Ovary (tissue), 9 donors: ENCODE measurements around the gene DLK2. TPM values are rescaled to one million over a fixed set of nuclear protein-coding genes. Genes with fewer than 3 reads are reported as not detected.

Experiments used
- microRNA-seq, 3 donors: library from miRNA; unstranded; fragments of <30 nt; microRNA quantifications; one replicate each; pipeline versions ENCODE4 to v1.2.0, GENCODE V29; 2019 to 2020
- polyA plus RNA-seq, 2 donors: library from polyadenylated mRNA; stranded (reverse); fragments of 200-250 nt in 1 of 2; fragments of 350-450 nt in 1 of 2; fragmentation: Illumina TruSeq in 1 of 2; extraction: RNeasy Lipid Tissue Mini Kit (QIAGEN cat#74804) in 1 of 2; gene quantifications; one replicate each; pipeline ENCODE4 v1.2.3, GENCODE V29; 2013 to 2014
- small RNA-seq: library from RNA; depleted of rRNA; stranded (forward); fragments of <200 nt; gene quantifications from one replicate; pipeline ENCODE3, GENCODE V24; 2016
- total RNA-seq, 7 donors: library from RNA; depleted of rRNA in 2 of 7; stranded (reverse); fragments of >200 nt in 2 of 7; fragmentation: NEBNext Ultra II Directional in 3 of 7; extraction: Animal tissue kit (Norgen Biotek cat#: 25700) in 3 of 7; gene quantifications; one replicate each; pipeline versions ENCODE4 v1.1.0 to v1.2.4, GENCODE V29; 2016 to 2023
- donor health status: DM: no; HTN: no; CAD: no; lungs with moderate emphysema.
- donor health status: DM: no; HTN: no; CAD: no.
- donor health status: Bipolar disorder and iron deficiency.
- donor health status: DM: yes; HTN: yes; CAD: no.
- donor health status: DM: no; HTN: no; CAD: no.
- donor health status: DM: yes; HTN: yes; CAD: no.

DLK2 gene
- total and polyA plus RNA-seq, 9 donors = 0.18 to 6.0 (median 0.92) TPM

Small RNA genes within 50 kb of the gene (microRNA-seq; reads per million reads assigned to microRNA genes)
- gene MIR6780B = 0.18 to 0.63 (median 0.38) reads per million in 3 donors

Small RNA genes within 50 kb of the gene (small RNA-seq; reads per million reads assigned to genes)
- not detected for gene MIR6780B
- gene RNU6-1113P = not detected

Other genes with a start within 250 kb of the DLK2 start
- 100 to 1,000 TPM in 1 of 7 donors, 10 to 100 TPM in 6; 25.0 to 120 (median 44.7) TPM for gene DNPH1, start 226.1 kb downstream of the DLK2 start, total RNA-seq
- 10 to 100 TPM; 13.6 to 55.5 TPM for gene DNPH1, start 226.1 kb downstream of the DLK2 start, polyA plus RNA-seq
- under 1 TPM in 2 of 7 donors, not detected in 5; 0.03 to 0.11 TPM for gene TTBK1, start 212.1 kb downstream of the DLK2 start, total RNA-seq
- gene TTBK1, start 212.1 kb downstream of the DLK2 start, polyA plus RNA-seq = under 1 TPM in 1 of 2 donors, not detected in 1; 0.06 TPM
- gene SLC22A7, start 157.3 kb downstream of the DLK2 start, total RNA-seq = under 1 TPM in 1 of 7 donors, not detected in 6; 0.36 TPM
- gene SLC22A7, start 157.3 kb downstream of the DLK2 start, polyA plus RNA-seq = not detected
- gene CRIP3, start 146.7 kb downstream of the DLK2 start, total RNA-seq = 1 to 10 TPM in 6 of 7 donors, under 1 TPM in 1; 0.80 to 2.6 (median 1.6) TPM
- 1 to 10 TPM; 1.7 to 1.8 TPM for gene CRIP3, start 146.7 kb downstream of the DLK2 start, polyA plus RNA-seq
- 10 to 100 TPM; 11.4 to 26.0 (median 19.9) TPM for gene ZNF318, start 85.9 kb downstream of the DLK2 start, total RNA-seq
- 10 to 100 TPM in 1 of 2 donors, 1 to 10 TPM in 1; 8.3 to 17.4 TPM for gene ZNF318, start 85.9 kb downstream of the DLK2 start, polyA plus RNA-seq
- 10 to 100 TPM; 11.7 to 34.9 (median 27.0) TPM for gene ABCC10, start 28.0 kb downstream of the DLK2 start, total RNA-seq
- 10 to 100 TPM in 1 of 2 donors, 1 to 10 TPM in 1; 8.9 to 21.1 TPM for gene ABCC10, start 28.0 kb downstream of the DLK2 start, polyA plus RNA-seq
- 10 to 100 TPM; 21.8 to 44.8 (median 34.5) TPM for gene TJAP1, start 22.0 kb upstream of the DLK2 start, total RNA-seq
- 10 to 100 TPM; 12.9 to 29.8 TPM for gene TJAP1, start 22.0 kb upstream of the DLK2 start, polyA plus RNA-seq
- 1 to 10 TPM; 1.1 to 4.8 (median 2.0) TPM for gene LRRC73, start 54.8 kb upstream of the DLK2 start, total RNA-seq
- gene LRRC73, start 54.8 kb upstream of the DLK2 start, polyA plus RNA-seq = under 1 TPM; 0.13 to 0.30 TPM
- gene YIPF3, start 61.4 kb upstream of the DLK2 start, total RNA-seq = 10 to 100 TPM; 47.0 to 81.8 (median 71.4) TPM
- gene YIPF3, start 61.4 kb upstream of the DLK2 start, polyA plus RNA-seq = 100 to 1,000 TPM; 107 to 143 TPM
- 10 to 100 TPM; 18.1 to 48.6 (median 32.0) TPM for gene POLR1C, start 61.5 kb upstream of the DLK2 start, total RNA-seq
- gene POLR1C, start 61.5 kb upstream of the DLK2 start, polyA plus RNA-seq = 10 to 100 TPM; 29.3 to 33.7 TPM
- 10 to 100 TPM in 6 of 7 donors, 1 to 10 TPM in 1; 9.8 to 41.8 (median 27.6) TPM for gene XPO5, start 120.5 kb upstream of the DLK2 start, total RNA-seq
- 10 to 100 TPM in 1 of 2 donors, 1 to 10 TPM in 1; 6.8 to 24.5 TPM for gene XPO5, start 120.5 kb upstream of the DLK2 start, polyA plus RNA-seq
- 10 to 100 TPM in 3 of 7 donors, 1 to 10 TPM in 4; 4.6 to 14.1 (median 8.6) TPM for gene POLH, start 120.6 kb upstream of the DLK2 start, total RNA-seq
- gene POLH, start 120.6 kb upstream of the DLK2 start, polyA plus RNA-seq = 10 to 100 TPM in 1 of 2 donors, 1 to 10 TPM in 1; 5.2 to 15.5 TPM
- 10 to 100 TPM; 24.9 to 60.4 (median 36.5) TPM for gene GTPBP2, start 173.7 kb upstream of the DLK2 start, total RNA-seq
- gene GTPBP2, start 173.7 kb upstream of the DLK2 start, polyA plus RNA-seq = 10 to 100 TPM; 28.8 to 31.9 TPM
- 10 to 100 TPM; 11.9 to 28.4 (median 16.8) TPM for gene MAD2L1BP, start 180.3 kb upstream of the DLK2 start, total RNA-seq
- gene MAD2L1BP, start 180.3 kb upstream of the DLK2 start, polyA plus RNA-seq = 10 to 100 TPM; 16.0 to 23.9 TPM
- 1 to 10 TPM in 1 of 7 donors, under 1 TPM in 5, not detected in 1; 0.20 to 4.7 (median 0.44) TPM for gene RSPH9, start 189.5 kb upstream of the DLK2 start, total RNA-seq
- under 1 TPM; 0.25 to 0.70 TPM for gene RSPH9, start 189.5 kb upstream of the DLK2 start, polyA plus RNA-seq
- gene MRPS18A, start 232.2 kb upstream of the DLK2 start, total RNA-seq = 10 to 100 TPM; 21.9 to 44.1 (median 25.9) TPM
- 10 to 100 TPM; 35.1 to 45.0 TPM for gene MRPS18A, start 232.2 kb upstream of the DLK2 start, polyA plus RNA-seq